NB4 (cell line): Measurements from ENCODE around the gene FRMD4B.

Experiments
- DNase-seq: peaks from one replicate; pipeline ENCODE4 v3.0.0; 2010; ENCODE audit warnings: low read depth
- H3K4me3 ChIP-seq: one replicate; pipeline ENCODE4 v1.5.1; 2011; ENCODE audit warnings: mild to moderate bottlenecking, low read depth, low read length, moderate library complexity
- CTCF ChIP-seq: IDR thresholded peaks from one replicate; pipeline ENCODE4 v1.5.1; 2012; ENCODE audit warnings: low read depth, low read length
- MAX ChIP-seq: IDR thresholded peaks from 2 replicates; pipeline ENCODE4 v1.6.1; 2011; ENCODE audit warnings: low read depth, low read length
- MYC ChIP-seq: IDR thresholded peaks from 2 replicates; pipeline ENCODE4 v1.6.1; 2011; ENCODE audit warnings: low read depth, low read length
- POLR2A ChIP-seq: IDR thresholded peaks from 2 replicates; pipeline ENCODE4 v1.6.1; 2011; ENCODE audit warnings: mild to moderate bottlenecking; ENCODE audit not compliant: insufficient read length; ENCODE audit errors: extremely low read depth

Gene FRMD4B

GRCh38 chr3:69357196-69357595 lies 28.7 kb downstream of the FRMD4B start:
- DNase-seq = no peak
- H3K4me3 ChIP-seq = no peak overlapping the region
- TF ChIP-seq MAX (no peak), POLR2A (no peak), MYC (no peak), CTCF (no peak)

- DNase-seq = no peak
- no peak overlapping the region for H3K4me3 ChIP-seq
- TF ChIP-seq CTCF (no peak), POLR2A (no peak), MAX (no peak), MYC (no peak)
These were observed 30.9 kb downstream of the FRMD4B start for GRCh38 chr3:69354948-69355347.

GRCh38 chr3:69353503-69353902 lies 32.4 kb downstream of the FRMD4B start:
- H3K4me3 ChIP-seq = no peak overlapping the region
- DNase-seq = no peak
- TF ChIP-seq MYC (no peak), CTCF (no peak), POLR2A (no peak), MAX (no peak)

- no peak for DNase-seq
- TF ChIP-seq POLR2A (no peak), MYC (no peak), CTCF (no peak), MAX (no peak)
- no peak overlapping the region for H3K4me3 ChIP-seq
These were observed 32.8 kb downstream of the FRMD4B start for GRCh38 chr3:69353088-69353478.

GRCh38 chr3:69352305-69353087 lies 33.4 kb downstream of the FRMD4B start:
- DNase-seq = no peak
- no peak overlapping the region for H3K4me3 ChIP-seq
- TF ChIP-seq POLR2A (no peak), MYC (no peak), CTCF (no peak), MAX (no peak)

- TF ChIP-seq MYC (no peak), POLR2A (no peak), MAX (no peak), CTCF (no peak)
- no peak overlapping the region for H3K4me3 ChIP-seq
- no peak for DNase-seq
These were observed 42.0 kb downstream of the FRMD4B start for GRCh38 chr3:69343875-69344274.
